CD4-positive, alpha-beta T cell treated with Interleukin-10 for 1 hour (primary cell): ENCODE results near the gene PKM.

ENCODE experiments used
- DNase-seq: peaks from one replicate; pipeline ENCODE4 v3.0.0-alpha.2; 2020

The PKM gene

GRCh38 chr15:72199721-72200212 is 31.2 kb downstream of the PKM start:
- peak; percentile 82 for DNase-seq

- no peak for DNase-seq
Measured at GRCh38 chr15:72199205-72199515, 31.8 kb downstream of the PKM start.

DNA sequence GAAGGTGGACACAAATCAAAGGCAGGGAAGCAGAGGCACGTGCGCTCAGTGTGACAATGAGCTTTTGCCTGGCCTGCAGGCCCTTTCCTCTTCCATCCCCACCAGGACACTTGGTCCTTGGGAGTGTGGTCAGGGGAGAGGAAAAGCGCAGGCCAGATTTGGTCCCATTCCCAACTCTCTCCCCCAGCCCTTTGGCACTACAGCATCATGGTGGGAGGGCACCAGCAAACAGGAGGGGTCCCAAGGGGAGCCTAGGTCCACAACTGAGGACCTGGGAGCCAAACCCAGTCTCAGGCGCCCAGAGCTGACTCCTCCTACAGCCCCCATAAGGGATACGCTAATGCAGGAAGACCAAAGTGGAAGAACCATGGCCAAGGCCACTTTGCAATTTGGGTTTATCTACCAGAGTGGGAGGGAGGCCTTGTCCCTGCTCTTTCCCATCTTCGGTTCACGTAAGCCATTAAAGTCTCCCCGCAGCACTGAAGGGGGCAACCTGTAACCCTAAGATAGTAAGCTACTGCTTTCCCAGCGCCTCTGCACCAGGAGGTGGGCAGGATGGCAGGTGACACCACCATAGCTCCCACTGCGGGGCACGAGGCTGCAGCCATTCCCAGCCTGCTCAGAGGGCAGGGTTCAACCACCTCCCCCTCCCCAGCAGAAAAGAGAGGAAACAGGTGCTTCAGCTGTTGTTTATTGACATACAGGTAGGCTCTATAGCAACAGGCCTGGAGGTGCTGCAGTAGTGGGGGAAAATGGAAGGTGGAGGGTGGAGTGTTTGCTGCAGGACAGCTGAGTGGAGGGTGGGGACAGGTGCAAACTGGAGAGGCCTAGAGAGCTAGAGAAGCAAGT is 32.4 kb downstream of the PKM start:
- DNase-seq = no peak

- DNase-seq = peak; percentile 11
Measured at GRCh38 chr15:72197460-72198355, 33.3 kb downstream of the PKM start, which contains the start of gene GRAMD2A. TSS of gene GRAMD2A (minus strand) at chr15:72197787.

GRCh38 chr15:72197041-72197459 is 33.9 kb downstream of the PKM start:
- no peak for DNase-seq

DNA sequence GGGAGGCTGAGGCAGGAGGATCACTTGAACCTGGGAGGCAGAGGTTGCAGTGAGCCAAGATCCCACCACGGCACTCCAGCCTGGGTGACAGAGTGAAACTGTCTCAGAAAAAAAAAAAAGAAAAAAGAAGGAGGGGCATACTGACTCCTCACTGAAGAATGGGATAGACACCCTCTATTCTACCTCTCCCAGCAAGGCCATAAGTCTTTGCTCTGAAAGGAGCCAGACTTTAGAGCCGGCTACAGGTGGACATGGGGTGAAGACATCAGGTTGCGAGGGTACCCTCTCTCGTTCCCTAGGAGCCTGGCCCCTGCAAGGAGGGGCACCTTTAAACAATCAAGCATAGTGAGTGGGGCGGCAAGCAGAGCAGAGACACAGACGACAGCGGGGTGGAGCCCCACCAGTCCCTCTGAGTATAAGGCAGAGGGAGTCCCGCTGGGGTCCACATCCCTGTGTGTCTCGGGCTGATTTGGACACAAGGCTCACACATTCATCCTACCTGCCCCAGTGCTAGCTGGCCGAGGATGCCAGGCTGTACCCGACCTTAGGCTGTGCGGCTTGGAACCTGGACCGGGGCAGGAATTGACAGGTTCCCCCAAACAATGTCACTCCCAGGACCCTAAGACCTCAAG is 34.5 kb downstream of the PKM start:
- DNase-seq = no peak

GRCh38 chr15:72195101-72195511 is 35.9 kb downstream of the PKM start:
- peak; percentile 17 for DNase-seq

DNA sequence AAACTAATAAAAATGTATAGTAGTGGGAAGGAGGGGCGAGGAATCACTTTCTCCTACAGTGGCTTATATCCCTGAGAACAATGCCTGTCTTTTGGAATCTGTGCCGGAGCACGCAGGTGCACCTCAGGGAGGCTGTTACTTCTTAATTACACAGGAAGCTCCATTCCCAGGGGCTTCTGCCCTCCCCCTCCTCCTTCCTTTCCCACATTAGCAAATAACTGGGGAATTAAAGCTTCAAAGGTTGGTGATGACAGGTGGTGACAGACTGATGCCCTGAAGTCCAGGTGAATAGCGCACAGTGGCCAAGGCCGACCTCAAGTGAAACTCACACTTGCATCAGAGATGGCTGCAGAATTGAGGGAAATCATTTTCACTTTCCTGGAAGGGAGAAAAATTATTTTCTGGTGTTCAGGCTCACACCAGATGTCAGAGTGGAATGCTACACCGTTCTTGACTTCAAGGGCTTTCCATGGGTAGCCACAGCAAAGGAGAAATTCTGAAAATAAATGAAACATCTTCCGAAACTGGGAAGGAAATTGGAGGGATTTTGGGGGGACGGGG is 37.1 kb downstream of the PKM start:
- DNase-seq = no peak

DNA sequence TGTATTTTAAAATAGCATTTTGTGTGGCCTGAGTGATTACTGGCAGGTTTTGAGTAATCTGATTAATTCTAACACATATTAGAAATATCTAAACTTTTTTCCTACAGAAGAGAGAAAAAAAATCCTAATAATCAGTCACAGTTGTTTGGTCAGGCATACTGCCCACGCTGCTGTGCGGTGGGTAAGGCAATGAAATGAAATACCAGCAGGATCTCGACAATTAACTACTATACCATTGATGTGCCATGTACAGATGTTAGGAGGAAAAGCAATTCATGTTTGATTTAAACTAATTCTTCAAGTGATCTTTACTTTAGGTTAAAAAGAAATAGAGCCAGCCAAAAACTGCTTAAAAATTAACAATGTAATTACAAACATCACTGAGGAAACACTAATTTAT is 38.6 kb downstream of the PKM start:
- DNase-seq = no peak

- no peak for DNase-seq
Measured at GRCh38 chr15:72189250-72189902, 41.6 kb downstream of the PKM start.

DNA sequence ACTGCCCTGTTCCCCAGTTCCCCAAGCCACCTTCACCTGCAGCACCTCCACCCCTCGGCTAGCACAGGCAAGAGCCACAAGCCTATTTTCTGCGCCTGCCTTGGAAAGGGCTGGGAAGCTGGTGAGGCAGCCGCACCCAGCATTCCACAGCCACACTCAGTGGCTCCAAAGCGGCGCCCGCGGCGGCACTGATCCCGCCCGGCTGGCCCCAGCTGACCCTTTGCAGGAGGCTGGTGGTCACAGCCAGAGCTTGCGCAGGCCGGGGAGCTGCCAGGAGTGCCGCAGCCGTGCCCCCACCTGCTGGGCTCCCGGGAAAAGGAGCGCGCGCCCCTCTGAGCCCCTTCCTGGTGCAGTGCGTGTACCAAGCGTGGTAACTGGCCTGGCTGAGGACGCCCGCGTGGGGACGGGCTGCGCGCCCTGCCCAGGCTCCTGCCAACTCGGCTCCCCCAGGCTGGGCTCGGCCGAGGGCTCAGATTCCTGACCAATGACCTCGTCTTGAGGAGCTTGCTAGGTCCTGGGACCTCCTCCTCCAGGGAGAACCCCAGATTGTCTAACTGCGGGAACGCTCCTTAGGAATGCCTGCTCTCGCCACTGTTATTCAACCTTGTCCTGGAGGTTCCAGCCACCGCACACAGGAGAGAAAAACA is 46.7 kb downstream of the PKM start:
- no peak for DNase-seq

- DNase-seq = no peak
Measured at GRCh38 chr15:72183781-72184164, 47.2 kb downstream of the PKM start.

- DNase-seq = no peak
Measured at GRCh38 chr15:72182673-72183072, 48.3 kb downstream of the PKM start.

DNA sequence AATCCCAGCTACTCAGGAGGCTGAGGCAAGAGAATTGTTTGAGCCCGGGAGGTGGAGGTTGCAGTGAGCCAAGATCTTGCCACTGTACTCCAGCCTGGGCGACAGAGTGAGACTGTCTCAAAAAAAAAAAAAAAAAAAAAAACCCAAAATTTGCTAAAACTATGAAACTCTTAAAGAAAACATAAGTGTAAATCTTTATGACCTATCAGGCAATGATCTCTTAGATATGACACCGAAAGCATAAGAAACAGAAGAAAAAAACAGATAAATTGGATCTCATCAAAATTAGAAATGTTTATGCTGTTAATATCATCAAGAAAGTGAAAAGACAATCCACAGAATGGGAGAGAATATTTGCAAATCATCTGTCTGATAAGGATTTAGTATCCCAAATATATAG is 48.7 kb downstream of the PKM start:
- DNase-seq = no peak

DNA sequence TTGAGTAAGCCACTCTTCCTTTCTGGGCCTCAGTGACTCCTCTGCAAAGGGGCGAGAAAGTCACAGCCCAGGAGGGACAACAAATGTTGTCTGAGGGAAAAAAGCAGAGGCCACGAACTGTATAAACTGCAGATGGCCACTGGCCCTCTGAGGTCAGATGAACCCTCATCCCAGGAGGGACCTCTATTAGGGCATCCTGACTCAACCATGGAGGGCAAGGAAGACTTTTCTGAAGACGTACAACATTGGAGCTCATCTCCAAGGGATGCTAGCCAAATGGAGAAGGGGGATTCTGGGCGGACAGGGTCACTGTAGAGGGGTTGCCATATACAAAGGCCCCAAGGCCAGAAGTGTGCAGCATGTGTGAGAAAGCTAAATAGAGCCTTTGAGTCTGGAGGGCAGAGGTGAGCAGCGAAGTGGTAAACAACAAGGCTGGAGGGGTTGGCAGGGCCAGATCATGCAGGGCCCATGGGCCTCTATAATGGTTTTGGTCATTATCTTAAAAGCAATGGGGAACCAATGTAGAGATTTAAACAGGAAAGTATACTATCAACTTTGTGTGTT is 50.1 kb downstream of the PKM start:
- no peak for DNase-seq

- no peak for DNase-seq
Measured at GRCh38 chr15:72179950-72180581, 50.9 kb downstream of the PKM start.

GRCh38 chr15:72178976-72179585 is 51.9 kb downstream of the PKM start:
- no peak for DNase-seq

DNA sequence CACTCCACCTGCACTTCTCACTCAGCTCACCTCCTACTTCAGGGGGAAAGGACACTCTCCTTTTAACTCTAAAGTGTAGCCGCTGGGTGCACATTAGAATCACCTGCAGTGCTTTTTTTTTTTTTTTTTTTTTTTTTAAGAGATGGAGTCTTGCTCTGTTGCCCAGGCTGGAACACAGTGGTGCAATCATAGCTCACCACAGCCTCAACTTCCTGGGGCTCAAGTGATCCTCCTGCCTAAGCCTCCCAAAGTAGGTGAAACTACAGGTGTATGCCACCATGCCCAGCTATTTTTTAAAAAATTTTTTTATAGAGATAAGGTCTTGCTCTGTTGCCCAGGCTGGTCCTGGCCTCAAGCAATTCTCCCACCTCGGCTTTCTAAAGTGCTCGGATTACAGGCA is 54.2 kb downstream of the PKM start:
- DNase-seq = no peak

GRCh38 chr15:72176159-72176558 is 54.8 kb downstream of the PKM start:
- no peak for DNase-seq

GRCh38 chr15:72175186-72176044 is 55.6 kb downstream of the PKM start:
- no peak for DNase-seq
